CD4-positive, alpha-beta T cell treated with Interleukin-15 for 4 hours (primary cell): ENCODE results near the gene TFDP2.
A peak's percentile ranks its signal among the peaks of the same experiment; 100 is the strongest.
"Not testable (repeated sequence)": the region's sequence is repeated elsewhere in the genome, so short reads cannot be mapped to it uniquely, and the experiment has no call there.

Experiments used
- DNase-seq: peaks from one replicate; pipeline ENCODE4 v3.0.0-alpha.2; 2020; ENCODE audit warnings: low spot score

The TFDP2 gene

GRCh38 chr3:141921316-141921715 is 228.0 kb downstream of the TFDP2 start:
- DNase-seq: no peak

GRCh38 chr3:141920701-141921100 is 228.6 kb downstream of the TFDP2 start:
- DNase-seq: no peak

GRCh38 chr3:141915766-141916165 is 233.6 kb downstream of the TFDP2 start:
- DNase-seq: no peak

- DNase-seq: no peak
Measured at GRCh38 chr3:141915016-141915415, 234.3 kb downstream of the TFDP2 start.

GRCh38 chr3:141914311-141914710 is 235.0 kb downstream of the TFDP2 start:
- DNase-seq: no peak

- DNase-seq: peak; percentile 75
Measured at GRCh38 chr3:141913150-141913811, 236.1 kb downstream of the TFDP2 start.

- not testable (repeated sequence) for DNase-seq
Measured at GRCh38 chr3:141909986-141910385, 239.4 kb downstream of the TFDP2 start.

- DNase-seq: no peak
Measured at GRCh38 chr3:141909408-141909807, 239.9 kb downstream of the TFDP2 start.

- no peak for DNase-seq
Measured at GRCh38 chr3:141905129-141905528, 244.2 kb downstream of the TFDP2 start.

GRCh38 chr3:141904203-141904602 is 245.1 kb downstream of the TFDP2 start:
- DNase-seq: no peak

- no peak for DNase-seq
Measured at GRCh38 chr3:141901914-141902313, 247.4 kb downstream of the TFDP2 start.

- no peak for DNase-seq
Measured at GRCh38 chr3:141900343-141900742, 249.0 kb downstream of the TFDP2 start.

- no peak for DNase-seq
Measured at GRCh38 chr3:141898908-141899307, 250.4 kb downstream of the TFDP2 start.

GRCh38 chr3:141895731-141896130 is 253.6 kb downstream of the TFDP2 start:
- DNase-seq: no peak

GRCh38 chr3:141894524-141895176 is 254.7 kb downstream of the TFDP2 start:
- no peak for DNase-seq
